ENCODE data around the gene LZTFL1.

Gene LZTFL1

DNA sequence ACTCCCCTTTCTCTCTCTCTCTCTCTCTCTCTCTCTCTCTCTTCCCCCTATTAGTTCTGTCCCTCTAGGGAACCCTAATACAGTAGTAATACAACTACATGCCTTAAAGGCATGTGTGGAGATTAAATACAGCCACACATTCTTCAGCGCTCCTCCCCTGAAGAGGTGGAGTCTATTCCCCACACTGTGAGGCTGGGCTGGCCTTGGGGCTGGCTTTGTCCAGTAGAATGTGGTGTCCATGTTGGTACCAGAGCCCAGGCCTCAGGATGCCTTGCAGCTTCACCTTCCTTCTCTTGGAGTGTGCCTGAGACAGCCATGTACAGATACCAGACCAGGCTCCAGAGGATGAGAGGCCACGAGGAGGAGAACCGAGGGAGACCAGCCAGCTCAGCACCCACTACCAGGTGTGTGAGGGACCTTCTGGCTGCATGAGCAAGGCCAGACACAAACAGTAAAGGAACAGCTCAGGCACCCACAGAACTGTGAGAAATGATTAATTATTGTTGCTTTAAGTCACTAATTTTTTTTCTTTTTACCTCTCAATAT is 56.2 kb downstream of the LZTFL1 start:
- no peak for DNase-seq

GRCh38 chr3:45783667-45784066 is 58.3 kb downstream of the LZTFL1 start:
- DNase-seq = no peak

DNA sequence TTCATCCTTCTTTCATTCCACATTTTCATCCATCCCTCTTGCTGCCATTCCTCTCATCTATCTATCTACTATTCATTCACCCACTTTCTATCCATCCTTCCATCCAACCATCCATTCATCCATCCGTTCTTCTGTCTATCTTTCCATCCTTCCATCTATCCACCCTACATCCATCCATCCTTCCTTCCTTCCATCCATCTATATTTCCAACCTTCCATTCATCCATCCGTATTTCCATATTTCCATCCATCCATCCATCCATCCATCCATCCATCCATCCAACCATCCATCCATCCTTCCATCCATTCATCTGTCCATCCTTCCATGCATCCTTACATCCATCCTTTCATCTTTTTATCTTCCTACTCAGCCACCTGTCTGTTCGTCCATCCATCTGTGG is 59.5 kb downstream of the LZTFL1 start:
- no peak for DNase-seq

- no peak for DNase-seq
Measured at GRCh38 chr3:45781841-45782240, 60.1 kb downstream of the LZTFL1 start.

GRCh38 chr3:45781271-45781670 is 60.6 kb downstream of the LZTFL1 start:
- DNase-seq = no peak

DNA sequence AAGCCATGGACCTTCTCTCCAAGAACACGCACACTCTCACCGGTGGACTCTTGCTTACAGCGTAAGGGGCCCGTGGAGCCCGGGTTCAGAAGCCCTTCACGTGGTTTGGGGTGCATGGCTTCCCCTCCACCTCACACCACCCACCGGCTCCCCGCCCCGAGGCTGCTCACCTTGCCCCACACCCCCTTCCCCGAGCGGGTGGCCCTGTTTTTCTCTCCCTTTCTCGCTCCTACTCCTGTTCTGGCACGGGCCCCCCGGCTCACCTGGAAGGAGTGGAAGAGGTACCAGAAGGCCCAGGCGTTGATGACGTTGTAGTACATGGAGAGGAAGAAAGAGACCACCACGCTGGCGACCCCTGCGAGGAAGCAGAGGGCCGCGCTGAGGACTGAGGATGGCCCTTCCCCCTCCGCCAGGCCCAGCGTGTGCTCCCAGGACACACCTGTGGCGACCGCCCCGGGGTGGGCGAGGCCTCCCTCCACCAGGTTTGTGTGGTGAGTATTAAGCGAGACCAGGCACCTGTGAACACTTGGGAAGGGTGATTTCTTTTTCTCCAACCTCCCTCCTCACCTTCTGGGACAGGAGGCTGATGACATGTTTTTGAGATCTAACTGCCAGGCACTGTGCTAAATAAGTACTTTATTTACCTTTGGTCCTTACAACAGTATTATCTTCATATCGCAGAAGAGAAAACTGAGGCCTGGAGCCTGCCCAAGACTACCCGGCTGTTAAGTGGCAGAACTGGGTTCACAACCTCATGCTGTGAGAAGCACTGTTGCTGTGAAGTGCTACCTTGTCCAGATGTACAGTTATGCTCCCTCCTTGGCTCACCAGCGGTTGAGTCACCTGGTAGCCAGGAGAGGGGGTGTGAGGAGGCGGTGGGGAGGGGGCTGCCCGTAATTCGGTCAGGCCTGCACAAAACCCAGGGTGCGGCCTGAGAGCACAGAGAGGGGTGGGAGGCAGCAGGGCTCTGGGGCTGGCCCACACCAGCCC is 61.9 kb downstream of the LZTFL1 start:
- peak in 1 of 3 experiments; percentile 2 for DNase-seq

DNA sequence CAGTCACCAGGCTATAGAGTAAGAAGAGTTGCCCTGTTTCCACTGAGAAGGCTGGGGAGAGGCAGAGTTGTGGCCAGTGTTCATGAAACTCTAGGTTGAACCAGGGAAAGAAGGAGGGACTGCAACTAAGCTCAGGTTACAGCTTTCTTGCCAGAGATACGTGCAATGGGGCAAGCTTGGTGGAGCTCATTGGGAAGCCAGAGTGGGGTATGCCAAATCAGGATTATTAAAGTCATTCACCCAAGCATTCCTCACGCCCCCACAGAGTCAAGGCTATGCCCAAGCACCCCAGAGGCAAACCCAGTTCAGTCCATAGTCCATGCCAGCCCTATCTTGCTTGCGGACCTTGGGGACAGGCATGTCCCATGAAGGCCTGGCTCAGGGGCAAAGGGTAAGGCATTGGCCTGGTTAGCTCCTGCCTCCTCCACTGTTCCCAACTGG is 63.1 kb downstream of the LZTFL1 start:
- DNase-seq = no peak

DNA sequence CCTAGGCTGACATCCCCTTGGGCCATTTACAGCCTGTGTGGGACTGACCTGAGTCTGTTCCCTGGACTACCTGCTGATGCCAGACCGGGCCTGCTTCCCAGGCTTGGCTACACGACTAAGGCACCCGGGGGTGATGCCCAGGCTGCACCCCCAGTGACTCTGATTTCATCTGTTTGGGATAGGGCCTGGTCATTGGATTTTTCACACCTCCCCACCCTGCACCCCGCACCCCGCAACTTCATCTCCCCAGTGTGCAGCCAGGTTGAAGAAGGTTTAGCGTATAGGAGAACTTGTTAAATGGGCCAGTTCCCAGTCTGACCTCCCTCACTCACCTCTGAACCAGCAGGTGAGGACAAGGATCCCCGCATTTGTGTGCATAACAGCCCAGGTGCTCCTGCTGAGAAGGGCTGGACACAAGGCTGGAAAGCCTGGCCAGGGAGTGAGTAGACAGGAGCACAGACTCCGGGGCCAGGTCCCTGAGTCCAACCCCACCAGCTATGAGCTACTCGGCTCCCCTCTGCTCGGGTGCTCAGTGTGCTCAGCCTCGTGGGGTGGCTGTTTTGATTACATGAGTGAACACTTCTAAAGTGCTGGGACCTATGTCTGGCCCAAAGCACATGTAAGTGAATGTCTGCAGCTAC is 64.1 kb downstream of the LZTFL1 start:
- no peak for DNase-seq

GRCh38 chr3:45777111-45777745 is 64.7 kb downstream of the LZTFL1 start:
- DNase-seq = no peak

DNA sequence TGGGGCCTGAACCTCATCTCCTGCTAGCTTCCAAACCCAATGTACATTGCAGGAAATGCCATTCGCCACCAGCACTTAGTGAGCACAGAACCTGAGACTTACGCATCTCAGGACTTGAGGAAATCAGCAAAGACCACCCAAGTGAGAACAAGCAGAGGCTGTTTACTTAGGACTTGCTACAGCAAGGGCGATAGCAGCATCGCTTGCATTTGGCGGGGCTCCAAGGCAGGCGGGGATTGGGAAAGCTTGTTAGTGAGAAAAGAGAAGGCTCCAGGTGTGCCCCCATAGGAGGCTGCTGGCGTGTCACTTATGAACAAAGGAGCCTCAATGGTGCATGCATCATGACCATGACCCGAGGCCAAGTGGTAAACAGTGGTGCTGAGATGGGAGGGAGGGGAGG is 65.3 kb downstream of the LZTFL1 start:
- DNase-seq = peak; percentile 22 to 70 (median 34)

- DNase-seq = no peak
Measured at GRCh38 chr3:45776301-45776595, 65.7 kb downstream of the LZTFL1 start.

- no peak for DNase-seq
Measured at GRCh38 chr3:45775571-45776300, 66.2 kb downstream of the LZTFL1 start.

- DNase-seq = no peak
Measured at GRCh38 chr3:45774581-45775521, 67.1 kb downstream of the LZTFL1 start.

DNA sequence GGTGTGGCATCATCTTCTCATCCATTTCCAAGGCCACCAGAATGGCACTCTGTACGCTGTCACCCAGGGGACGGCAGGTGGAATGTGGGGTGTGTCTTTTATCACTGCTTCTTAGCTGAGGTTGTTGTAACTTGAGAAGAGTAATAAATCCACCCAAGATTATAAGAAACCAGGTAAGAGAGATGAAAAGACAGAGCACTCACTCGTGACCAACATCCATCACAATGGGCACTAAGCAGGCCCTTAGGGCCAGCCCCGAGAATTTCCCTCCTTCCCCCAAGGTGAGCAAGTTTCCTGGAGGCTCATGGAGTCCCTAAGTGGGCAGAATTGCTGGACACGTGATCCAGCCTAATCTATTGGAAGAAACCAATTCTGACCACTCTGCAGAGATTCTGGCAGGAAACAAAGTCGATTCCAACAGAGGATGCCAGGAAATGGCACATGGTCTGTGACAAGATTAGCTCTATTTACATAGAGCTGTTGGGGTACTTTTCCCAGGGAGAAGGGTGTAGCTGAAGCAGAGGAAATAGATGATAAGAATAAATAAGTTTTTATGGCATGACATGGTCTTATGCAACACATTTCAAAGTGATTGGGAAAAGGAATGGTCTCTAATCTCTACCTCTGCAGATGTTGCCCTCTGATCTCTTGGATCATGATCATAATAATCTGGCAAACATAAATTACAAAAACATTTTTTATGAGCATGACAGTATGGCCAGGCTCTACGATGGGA is 68.0 kb downstream of the LZTFL1 start:
- DNase-seq = peak in 1 of 3 experiments; percentile 92

Data from NCI-H1417 (cell line).